Measurements from ENCODE around the gene NAV3.

GRCh38 chr12:77918046-77918445 lies 87.4 kb downstream of the NAV3 start:
- no peak for TF ChIP-seq POLR2AphosphoS5 (IDR thresholded peaks at IDR 0.05)
- TF ChIP-seq, protein P1, sequence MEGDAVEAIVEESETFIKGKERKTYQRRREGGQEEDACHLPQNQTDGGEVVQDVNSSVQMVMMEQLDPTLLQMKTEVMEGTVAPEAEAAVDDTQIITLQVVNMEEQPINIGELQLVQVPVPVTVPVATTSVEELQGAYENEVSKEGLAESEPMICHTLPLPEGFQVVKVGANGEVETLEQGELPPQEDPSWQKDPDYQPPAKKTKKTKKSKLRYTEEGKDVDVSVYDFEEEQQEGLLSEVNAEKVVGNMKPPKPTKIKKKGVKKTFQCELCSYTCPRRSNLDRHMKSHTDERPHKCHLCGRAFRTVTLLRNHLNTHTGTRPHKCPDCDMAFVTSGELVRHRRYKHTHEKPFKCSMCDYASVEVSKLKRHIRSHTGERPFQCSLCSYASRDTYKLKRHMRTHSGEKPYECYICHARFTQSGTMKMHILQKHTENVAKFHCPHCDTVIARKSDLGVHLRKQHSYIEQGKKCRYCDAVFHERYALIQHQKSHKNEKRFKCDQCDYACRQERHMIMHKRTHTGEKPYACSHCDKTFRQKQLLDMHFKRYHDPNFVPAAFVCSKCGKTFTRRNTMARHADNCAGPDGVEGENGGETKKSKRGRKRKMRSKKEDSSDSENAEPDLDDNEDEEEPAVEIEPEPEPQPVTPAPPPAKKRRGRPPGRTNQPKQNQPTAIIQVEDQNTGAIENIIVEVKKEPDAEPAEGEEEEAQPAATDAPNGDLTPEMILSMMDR (IDR thresholded peaks at IDR 0.05 in 8 of 11, conservative IDR thresholded peaks at IDR 0.05 in 3 of 11) = no peak

All from spleen (tissue), 7 donors.